Activated T-cell treated with anti-CD3 and anti-CD28 coated beads for 24 hours (primary cell): ENCODE data around the gene CCT5.
"Not testable (repeated sequence)": the region's sequence is repeated elsewhere in the genome, so short reads cannot be mapped to it uniquely, and the experiment has no call there.

ENCODE experiments used
- DNase-seq: peaks from one replicate; pipeline ENCODE4 v3.0.0-alpha.2; 2020; ENCODE audit warnings: low read depth

Gene CCT5

DNA sequence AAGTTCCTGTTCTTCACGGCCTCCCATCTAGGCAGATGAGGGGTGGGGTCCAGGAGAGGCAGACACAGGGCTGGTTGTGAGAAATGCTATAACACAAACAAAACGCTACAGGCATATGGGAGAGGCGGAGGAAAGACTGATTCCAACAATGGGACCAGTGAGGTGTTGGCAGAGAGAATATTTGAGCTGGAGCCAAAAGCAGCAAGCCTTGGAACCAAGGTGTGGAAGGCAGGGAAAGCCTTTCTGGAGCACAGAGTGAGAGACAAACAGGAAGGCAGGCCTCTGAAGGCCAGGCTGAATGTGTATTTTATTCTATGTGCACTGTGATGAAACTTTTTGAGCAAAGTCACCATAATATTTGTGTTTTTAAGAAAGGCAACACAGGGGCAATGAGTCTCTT is 3.3 kb upstream of the CCT5 start:
- DNase-seq: no peak

DNA sequence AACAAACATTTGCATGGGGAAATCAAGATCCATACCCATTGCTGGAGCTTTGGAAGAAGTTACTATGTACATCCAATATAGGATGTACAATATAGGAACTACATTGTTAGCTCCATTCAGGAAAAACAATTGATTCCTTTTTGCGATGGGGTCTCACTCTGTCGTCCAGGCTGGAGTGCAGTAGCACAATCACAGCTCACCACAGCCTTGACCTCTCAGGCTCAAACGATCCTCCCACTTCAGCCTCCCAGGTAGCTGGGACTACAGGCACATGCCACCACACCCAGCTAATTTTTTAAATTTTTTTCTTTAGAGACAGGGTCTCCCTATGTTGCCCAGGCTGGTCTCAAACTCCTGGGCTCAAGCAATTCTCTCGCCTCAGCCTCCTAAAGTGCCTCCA is 2.9 kb upstream of the CCT5 start:
- not testable (repeated sequence) for DNase-seq

DNA sequence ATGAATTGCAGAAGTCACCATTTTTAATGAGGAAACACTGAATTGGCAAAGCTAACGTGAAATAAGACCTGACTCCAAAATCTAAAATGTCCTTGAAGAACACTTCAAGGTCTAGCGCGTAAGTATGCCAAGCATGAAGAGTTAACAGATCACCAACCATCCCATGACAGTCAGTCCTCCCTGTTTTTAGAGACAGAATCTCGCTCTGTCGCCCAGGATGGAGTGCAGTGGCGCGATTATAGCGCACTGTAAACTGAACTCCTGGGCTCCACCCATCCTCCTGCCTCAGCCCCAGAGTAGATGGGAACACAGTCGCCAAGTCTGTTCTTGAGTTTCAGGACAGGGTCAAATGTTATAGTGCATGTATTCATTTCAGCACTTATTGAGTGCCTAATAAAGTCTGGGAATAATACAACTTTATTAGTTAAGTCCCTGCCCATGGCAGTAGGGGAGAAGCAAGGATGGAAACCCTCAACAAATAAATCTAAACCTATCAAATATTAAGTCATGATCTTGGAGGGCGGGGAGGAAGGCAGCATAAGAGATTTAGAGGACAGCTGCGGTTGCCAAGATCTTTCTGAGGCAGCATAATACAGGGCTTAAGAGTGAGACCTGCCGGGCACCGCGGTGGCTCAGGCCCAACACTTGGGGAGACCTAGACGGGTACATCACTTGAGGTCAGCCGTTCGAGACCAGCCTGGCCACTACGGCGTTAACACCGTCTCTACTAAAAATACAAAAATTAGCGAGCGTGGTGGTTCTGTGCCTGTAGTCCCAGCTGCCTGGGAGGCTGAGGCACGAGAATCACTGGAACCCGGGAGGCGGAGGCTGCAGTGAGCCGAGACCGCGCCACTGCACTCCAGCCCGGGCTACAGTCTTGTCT is 1.5 kb upstream of the CCT5 start:
- no peak for DNase-seq

DNA sequence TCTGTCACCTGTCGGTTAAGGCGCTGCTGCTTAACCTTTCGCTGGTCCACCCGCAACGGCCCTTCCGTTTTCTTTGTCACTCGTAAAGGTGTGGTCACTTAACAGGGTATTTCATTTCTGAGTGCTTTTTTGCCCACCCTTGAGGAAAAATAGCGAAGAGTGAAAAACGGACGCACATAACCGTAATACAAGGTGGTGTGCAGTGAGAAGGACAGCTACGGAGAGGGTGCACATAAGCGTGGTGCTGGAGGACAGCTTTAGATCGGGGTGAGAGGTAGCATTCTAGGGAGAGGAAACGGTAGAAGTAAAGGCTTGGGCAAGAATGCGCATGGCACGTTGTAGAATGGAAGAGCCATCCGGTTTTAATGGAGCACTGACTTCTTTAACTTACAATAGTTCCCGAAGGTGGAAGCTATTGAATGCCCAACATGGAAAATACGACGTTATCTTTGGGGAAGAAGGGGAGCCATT is 761 bp downstream of the CCT5 start:
- DNase-seq: peak; percentile 10

DNA sequence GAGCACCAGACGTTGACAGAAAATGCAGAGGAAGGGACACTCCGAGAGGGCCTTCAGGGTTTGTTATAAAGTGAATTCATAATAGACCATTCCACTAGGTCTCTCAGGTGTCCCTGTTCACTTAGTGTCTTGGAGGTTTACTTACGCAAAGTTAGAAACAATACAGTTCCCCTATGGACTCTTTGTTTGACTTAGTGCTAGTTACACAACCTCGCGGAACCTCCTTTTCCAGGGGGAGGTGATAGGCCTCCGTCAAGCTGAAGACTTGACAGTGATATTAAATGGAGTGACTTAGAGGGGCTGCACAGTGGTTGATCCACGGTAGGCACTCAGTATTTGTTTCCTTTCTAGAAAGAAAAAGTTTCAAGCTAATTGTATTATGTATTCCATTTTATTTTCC is 1.3 kb downstream of the CCT5 start:
- no peak for DNase-seq

DNA sequence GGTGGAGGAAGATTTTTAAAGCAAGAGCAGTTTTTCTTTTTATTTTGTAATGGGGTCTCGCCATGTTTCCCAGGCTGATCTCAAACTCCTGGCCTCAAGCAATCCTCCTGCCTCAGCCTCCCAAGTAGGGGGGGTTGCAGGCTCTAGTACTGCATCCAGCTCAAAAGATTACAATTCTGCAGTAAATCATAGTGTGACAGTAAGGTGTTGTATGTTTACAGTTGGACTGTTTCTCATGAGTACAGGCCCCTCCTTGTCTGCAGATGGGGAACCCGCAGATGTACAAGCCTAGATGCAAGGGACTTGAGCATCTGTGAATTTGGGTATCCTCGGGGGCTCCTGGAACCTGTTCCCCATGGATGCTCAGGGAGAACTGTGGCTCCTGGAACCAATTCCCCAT is 3.3 kb downstream of the CCT5 start:
- no peak for DNase-seq

DNA sequence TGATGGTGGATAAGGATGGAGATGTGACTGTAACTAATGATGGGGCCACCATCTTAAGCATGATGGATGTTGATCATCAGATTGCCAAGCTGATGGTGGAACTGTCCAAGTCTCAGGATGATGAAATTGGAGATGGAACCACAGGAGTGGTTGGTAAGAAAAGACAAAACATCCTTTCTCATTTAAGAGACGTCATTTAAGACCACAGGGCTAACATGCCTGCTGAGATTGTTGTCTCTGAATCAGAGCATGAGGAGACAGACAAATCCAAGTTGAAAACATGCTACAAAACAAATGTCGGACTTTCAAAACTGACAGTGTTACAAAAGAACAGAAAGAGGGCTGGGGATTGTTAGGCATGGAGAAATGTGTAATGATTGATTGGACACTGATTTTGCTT is 4.6 kb downstream of the CCT5 start:
- DNase-seq: no peak

DNA sequence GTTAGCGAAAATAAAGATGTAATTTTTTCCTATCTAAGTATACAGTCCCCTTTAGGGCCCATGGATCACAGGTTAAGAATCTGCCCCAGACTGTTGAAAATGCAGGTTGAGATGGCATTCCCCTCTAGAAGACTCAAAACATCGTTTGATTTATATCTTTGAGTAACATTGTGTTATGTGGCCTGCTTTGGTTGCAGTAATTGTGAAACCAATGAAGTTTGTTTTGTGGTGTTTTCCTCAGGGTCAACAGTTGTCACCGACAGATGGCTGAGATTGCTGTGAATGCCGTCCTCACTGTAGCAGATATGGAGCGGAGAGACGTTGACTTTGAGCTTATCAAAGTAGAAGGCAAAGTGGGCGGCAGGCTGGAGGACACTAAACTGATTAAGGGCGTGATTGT is 7.8 kb downstream of the CCT5 start:
- DNase-seq: no peak

DNA sequence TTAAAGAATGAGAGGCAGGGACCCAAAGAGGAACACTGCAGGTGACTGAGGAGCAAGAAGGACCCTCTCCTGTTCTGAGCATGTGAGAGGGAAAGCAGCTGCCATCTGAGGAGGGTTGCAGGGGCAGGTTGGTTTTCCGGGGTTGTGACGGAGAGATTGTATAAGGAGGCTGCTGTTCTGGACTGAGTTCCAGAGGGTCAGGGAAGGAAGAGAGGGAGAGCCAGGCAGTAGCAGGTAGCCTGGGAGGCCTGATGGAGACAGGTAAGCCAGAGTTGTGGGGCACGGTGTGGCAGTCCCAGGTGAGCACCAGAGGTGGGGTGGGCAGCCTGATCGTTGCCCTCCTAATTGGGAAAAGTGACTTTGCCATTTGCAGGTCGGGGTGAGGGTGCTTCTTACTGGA is 9.8 kb downstream of the CCT5 start:
- DNase-seq: no peak

DNA sequence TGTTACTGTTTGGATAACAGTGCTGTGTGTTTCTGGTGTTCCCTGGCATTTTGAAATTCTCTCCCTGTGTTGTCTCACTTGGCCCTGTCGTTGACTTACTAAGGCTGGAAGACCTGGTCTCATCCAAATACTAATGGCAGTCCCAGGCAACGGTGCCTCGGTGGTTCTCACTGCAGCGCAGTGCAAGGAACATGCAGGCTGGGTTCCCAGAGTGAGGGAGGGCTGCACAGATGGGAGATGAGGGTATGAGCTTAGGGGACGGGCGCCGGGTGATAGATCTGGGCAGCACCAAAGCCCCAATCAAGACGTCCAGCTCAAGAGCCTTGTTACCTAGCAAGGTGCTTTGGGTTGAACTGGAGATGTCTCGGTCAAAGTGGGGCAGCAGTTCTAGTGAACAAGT is 11.0 kb downstream of the CCT5 start:
- no peak for DNase-seq

DNA sequence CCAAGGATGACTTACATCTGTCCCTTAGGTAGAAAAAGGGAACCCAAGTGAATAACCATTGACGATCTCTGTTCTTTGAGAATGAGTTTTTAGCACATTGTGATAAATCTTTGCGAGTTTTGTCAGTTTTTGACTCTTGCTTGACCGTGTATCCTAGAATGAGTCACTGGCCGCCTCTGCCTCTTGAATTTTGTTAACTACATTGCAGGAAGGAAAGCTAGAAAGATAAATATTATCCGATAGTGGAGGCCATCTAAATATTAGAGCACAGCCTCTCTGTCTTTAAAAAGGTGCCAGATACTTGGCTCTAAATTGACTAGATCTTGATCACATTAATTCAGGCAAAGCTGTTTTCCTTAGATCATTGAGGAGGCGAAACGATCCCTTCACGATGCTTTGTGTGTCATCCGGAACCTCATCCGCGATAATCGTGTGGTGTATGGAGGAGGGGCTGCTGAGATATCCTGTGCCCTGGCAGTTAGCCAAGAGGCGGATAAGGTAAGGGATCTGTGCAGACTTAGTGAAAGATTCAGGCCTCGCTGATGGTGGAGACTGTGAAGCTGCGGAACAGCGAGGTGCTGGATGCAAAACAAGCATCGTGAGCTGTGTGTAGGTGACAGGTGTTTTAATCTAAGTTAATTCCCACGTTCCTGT is 12.2 kb downstream of the CCT5 start:
- no peak for DNase-seq

DNA sequence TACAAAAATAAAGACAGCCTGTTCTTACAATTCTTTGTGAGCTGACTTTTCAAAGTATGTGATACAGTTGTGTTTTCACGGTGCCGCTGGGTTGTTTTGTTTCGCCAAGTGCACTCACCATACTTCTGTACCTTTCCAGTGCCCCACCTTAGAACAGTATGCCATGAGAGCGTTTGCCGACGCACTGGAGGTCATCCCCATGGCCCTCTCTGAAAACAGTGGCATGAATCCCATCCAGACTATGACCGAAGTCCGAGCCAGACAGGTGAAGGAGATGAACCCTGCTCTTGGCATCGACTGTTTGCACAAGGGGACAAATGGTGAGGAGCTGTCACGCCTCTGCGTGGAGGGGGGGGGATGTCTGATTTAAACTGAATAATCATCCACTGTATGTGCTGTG is 12.9 kb downstream of the CCT5 start:
- DNase-seq: no peak

DNA sequence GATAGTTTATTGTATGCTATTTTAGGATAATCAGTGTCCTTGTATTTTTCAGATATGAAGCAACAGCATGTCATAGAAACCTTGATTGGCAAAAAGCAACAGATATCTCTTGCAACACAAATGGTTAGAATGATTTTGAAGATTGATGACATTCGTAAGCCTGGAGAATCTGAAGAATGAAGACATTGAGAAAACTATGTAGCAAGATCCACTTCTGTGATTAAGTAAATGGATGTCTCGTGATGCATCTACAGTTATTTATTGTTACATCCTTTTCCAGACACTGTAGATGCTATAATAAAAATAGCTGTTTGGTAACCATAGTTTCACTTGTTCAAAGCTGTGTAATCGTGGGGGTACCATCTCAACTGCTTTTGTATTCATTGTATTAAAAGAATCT is 14.5 kb downstream of the CCT5 start:
- DNase-seq: no peak

DNA sequence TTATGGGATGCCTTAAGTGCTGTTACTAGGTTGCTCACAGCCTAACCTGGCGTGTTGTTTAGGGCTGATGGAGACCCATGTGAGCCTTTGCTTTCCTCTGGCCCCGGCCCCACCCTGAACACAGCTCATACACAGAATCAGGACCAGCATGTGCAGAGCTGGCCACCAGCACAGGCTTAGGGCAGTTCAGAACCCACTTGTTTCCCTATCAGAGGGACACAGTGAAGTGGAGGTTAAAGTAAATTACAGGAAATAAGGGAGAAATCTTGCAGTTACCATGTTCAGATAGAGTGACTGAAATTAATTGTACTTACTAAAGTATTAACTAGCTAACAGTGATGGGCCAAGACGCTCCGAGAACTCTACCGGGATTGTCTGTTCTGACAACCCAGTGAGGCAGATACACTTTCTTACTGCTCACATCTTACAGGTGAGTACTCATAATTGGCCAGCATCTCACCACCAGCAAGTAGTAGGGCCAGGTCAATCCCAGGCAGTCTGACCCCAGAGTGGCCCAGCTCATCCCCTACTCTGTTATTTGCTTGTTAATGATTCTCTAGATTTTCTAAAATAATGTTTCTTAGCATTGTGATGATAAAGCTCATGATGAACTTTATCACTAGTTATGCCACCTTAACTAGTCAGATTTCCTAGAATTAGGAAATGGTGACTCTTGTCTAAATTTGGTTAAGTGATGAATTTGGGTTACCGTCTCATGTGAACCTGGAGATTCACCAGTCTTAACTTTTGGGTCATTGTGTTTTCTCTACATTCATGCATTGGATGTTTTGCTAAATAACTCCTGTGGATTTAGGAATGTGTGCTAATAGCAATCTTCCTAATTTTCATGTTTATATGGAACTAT is 15.4 kb downstream of the CCT5 start:
- no peak for DNase-seq

DNA sequence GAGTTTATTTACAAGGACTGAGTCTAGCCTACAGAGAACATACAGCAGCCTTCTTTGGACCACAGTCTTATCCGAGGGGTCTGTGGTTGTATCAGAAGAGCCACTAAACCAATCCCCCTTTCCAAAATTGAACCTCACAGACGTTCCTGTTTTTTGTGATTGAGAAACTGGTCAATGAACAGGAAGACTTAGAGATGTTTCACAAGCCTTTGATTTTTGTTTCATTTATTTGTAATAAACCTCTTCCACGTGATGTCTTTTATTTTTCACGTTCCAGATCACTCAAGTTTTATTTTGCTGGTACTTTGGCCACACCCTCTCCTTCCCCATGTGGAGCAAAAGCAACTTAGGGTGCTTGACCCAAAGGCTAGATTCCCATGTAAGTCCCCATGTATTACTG is 16.1 kb downstream of the CCT5 start:
- DNase-seq: no peak

DNA sequence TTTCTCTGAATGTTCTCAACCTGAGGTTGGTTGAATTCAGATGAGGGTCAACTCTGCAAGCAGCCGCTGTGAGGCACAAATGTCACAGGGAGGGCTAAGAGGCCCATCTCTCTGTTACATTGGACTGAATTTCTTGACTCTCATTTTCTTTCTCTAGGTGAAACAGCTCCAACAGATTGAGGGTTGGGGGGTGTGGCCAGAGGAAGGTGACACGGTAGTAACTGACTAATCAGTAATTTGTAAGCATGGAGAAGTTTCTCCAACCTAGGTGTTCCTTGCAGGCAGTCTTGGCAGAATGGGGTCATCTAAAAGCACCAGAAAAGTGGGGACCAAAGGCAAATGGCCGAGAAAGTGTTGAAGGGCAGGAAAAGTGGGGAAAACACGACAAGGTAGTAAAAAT is 16.8 kb downstream of the CCT5 start:
- DNase-seq: no peak

DNA sequence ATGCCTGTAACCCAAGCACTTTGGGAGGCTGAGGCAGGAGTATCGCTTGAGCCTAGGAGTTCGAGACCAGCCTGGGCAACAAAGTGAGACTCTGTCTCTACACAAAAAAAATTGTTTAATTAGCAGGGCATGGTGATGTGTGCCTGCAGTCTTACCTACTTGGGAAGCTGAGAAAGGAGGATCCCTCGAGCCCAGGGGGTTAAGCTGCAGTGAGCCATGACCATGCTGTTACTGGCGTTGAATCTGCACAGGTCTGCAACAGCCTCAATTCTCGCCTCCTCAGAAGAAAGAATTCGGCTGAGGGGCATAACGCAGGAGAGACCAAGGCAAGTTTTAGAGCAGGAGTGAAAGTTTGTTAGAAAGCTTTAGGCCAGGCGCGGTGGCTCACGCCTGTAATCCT is 18.0 kb downstream of the CCT5 start:
- DNase-seq: no peak

DNA sequence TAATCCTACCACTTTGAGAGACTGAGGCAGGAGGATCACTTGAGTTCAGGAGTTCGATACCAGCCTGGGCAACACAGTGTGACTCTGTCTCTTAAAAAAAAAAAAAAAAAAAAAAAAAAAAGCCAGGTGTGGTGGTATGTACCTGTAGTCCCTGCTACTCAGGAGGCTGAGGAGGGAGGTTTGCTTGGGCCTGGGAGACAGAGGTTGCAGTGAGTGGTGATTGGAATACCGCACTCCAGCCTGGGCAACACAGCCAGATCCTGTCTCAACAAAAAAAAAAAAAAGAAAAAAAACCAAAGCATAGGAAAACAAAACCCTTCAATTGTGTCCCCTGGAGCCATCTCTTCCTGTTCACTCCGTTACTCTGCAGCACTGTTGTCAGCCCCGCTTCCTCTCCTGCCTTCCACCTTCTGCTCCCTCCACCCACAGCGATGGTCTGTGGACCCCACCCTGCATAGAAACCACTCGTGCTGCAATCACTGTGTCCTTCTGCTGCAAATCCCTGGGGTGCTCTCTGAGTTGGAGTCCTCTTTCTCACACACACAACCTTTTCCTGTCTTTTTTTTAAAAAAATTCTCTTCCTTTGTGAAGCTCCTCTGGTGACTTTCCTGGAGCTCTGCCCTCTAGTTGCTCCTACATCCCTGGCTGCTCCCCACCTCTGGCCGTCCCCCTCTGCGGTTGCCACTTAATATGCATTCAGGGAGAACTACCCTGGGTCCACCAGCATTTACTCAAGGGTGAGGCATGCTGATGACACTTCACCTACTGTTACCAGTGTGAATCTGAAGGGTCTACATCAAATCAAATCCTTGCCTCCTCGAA is 22.2 kb downstream of the CCT5 start:
- no peak for DNase-seq

DNA sequence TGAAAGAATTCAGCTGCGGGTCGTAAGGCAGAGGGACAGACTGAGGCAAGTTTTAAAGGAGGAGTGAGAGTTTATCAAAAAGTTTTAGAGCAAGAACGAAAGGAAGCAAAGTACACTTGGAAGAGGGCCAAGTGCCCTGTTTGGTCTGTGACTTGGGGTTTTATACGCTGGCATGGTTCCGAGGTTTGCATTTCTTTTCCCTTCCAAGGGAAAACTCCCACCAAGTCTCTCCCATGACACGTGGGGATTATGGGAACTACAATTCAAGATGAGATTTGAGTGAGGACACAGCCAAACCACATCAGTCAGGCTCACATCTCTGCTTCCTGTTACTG is 22.8 kb downstream of the CCT5 start:
- DNase-seq: not testable (repeated sequence)

DNA sequence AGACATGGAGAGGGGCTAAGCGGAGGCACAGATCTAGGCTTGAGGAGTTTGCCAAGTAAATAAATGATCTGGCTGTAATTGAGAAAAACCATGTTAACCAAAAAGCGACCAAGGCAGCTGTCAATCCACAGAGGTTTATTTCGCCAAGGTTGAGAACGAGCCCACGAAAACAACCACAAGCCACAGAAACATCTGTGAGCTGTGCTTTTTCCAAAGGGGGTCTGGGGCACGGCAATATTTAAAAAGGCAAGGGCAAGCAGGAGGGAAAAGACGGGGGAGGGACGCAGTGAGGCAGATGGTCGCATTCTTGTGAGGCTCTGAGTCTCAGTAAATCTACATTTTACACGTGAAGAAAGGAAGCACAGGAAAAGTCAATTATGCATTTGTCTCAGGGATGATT is 25.4 kb downstream of the CCT5 start:
- no peak for DNase-seq

DNA sequence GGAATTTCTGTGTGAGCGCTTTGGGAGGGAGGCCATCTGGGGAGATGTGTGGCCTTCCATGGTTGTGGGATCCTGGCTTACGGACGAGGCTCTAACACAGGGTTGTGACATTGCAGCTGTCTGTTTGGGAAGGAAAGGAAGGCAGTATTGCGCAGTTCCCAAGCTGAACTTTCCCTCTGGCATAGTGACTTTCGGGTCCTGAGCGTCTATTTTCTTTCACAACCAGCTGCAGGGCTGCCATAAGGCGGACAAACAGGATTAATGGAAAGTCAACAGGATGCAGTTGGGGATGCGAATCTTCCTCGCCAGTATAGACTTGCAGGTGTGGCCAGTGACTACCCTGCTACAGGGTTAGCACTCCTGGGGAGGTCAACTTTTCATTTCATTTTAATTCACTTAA is 25.9 kb downstream of the CCT5 start:
- no peak for DNase-seq

DNA sequence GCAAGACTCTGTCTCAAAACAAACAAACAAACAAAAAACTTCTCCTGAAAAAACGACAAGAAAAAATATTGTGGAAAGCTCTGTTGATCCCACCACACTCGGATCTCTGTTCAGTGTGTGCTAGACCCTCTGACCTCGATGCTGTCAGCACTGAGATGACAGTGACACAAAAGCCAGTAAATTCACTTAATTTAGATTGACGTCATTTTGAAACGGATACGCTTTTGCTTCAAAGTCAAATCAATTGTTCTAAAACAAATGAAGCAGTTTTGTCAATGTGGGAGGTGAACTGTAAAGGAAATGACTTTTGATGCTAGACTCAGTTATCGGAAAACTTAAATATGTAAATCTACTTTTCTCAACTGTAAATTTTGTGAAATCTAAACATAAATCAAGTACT is 26.6 kb downstream of the CCT5 start:
- DNase-seq: no peak
